Measurements from ENCODE around the gene CD163L1.
"Not testable (repeated sequence)": the region's sequence is repeated elsewhere in the genome, so short reads cannot be mapped to it uniquely, and the experiment has no call there.

The CD163L1 gene

DNA sequence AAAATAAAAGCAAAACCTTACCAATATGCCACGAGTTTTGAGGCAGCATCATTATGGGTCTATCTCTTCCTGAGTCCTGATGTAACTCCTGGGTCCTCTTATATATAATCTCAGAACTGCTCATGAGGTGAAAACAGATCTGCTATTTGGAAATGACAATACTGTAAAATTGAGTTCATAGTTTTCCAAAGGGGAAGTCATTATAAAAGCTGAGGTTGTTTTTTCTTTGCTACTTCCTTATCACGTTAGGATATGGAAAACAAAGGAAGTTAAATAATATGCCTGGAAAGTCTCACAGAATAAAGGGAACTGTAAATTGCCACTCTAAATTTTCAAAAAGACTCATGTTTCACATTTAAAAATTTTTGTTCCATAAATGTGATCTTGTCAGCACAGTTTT, at the start of gene CD163L1:
Gene CD163L1, minus strand, starts transcription at position 78 of the 400 bp plus-strand sequence. Its CDS starts 26 bp downstream, at position 52.
- in situ Hi-C loops (cut with MboI; ENCODE audit: low pct_unique_long_range_greater_than_20kb, low sequenced_read_pairs): no loop called here
- DNase-seq: peak; percentile 59

DNA sequence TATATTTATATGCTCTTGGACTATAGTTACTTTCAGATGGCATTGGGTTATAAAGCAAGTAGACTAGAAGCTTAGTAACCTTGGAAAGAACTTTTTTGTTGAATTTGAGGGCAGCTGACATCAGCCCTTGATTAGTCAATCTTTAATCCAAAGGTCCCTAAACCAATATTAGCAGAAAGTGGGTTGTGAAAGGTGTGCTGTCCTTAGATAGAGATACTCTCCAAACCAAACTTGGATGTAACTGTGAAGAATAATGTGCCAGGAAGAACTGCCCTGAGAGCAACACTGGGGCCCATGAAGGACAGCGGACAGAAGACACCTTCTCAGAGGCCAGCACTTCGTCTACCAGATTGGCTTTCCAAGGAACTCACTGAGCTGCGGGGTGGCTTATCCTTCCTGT, 49.1 kb upstream of the CD163L1 start:
- in situ Hi-C loops (cut with MboI; ENCODE audit: low pct_unique_long_range_greater_than_20kb, low sequenced_read_pairs): no loop called here

DNA sequence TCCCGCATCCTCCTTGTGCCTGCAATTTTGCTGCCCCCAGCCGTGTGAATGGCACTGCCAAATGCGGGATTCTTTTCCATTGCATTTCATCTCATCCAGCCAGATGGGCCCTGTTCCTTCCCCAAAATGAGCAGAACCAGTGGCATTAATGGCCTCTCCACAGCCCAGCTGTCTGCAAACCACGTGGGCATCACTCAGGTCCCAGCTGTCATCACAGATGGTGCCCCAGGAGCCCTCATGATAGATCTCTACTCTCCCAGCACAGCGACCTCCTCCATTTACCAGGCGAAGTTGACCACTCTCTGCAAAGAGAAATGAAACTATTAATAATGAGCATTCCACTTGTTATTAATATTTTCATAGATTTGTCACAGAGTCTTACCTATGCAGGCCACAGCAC, 42.6 kb upstream of the CD163L1 start:
- in situ Hi-C loops (cut with MboI; ENCODE audit: low pct_unique_long_range_greater_than_20kb, low sequenced_read_pairs): no loop called here
- DNase-seq: no peak

More for the DNA sequence above, 49.1 kb upstream of the CD163L1 start:
- no peak for DNase-seq

DNA sequence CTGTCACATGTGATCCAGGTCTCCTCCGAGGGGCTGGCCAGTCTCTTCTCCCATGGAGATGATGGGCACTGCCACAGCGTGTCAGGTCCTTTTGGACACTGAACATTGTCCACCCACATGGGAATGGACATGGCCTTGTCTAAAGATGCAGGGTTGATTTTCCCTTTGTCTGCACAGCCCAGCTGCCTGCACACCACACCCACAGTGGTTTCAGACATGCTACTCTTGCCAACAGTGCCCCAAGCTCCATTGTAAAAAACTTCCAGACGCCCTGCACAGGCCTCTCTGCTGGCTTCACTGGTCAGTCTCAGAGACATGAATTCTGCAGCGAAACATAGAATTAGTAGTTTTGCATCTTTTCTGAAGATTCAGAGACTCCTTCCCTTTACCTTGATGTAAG, 41.1 kb upstream of the CD163L1 start:
- no peak for DNase-seq
- in situ Hi-C loops (cut with MboI; ENCODE audit: low pct_unique_long_range_greater_than_20kb, low sequenced_read_pairs): no loop called here

DNA sequence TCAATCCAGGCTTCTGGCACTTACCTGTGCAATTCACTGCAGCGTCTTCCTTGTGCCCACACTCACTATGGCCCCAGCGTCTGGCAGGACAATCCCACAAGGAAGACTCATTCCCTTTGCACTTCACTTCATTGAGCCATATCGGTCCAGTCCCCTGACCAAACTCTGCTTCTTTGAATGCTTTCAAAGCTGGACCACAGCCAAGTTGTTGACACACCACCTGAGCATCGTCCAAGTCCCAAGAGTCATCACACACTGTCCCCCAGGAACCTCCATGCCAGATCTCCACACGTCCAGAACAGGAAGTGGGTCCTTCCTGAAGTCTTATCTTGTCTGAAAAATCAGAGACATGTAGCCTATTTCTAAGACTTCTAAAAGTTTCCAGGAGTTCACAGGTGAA, 39.4 kb upstream of the CD163L1 start:
- in situ Hi-C loops (cut with MboI; ENCODE audit: low pct_unique_long_range_greater_than_20kb, low sequenced_read_pairs): no loop called here
- DNase-seq: peak; percentile 6

DNA sequence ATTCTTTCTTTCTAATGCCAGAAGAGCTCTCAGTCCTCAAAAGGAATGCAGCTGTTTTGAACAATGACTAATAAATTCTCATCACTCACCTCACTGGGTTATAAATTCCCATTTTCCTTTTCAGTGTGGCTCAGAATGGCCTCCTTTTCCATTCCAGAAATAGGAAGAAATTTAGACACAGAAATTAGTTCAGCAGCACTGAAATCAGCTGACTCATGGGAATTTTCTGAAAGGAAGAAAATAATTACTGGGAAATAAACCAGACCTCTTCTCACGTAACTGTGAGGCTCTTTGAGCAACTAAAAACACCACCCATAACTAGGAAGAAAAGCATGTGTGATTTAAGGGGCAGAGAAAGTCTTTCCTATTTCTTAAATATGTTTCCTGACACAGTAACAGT, 35.8 kb upstream of the CD163L1 start:
- in situ Hi-C loops (cut with MboI; ENCODE audit: low pct_unique_long_range_greater_than_20kb, low sequenced_read_pairs): no loop called here

DNA sequence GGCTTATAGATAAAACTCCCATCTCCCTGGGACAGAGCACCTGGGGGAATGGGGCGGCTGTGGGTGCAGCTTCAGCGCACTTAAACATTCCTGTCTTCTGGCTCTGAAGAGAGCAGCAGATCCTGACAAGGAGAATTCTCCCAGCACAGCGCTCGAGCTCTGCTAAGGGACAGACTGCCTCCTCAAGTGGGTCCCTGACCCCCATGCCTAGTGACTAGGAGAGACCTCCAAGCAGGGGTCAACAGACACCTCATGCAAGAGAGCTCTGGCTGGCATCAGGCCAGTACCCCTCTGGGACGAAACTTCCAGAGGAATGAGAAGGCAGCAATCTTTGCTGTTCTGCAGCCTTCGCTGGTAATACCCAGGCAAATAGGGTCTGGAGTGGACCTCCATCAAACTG, 28.1 kb upstream of the CD163L1 start:
- DNase-seq: no peak
- in situ Hi-C loops (cut with MboI; ENCODE audit: low pct_unique_long_range_greater_than_20kb, low sequenced_read_pairs): loop anchor here (25.0 kb wide), 1 partner anchor 260 kb away; no protein-coding TSS in a partner anchor

More for the DNA sequence above, 35.8 kb upstream of the CD163L1 start:
- DNase-seq: no peak

DNA sequence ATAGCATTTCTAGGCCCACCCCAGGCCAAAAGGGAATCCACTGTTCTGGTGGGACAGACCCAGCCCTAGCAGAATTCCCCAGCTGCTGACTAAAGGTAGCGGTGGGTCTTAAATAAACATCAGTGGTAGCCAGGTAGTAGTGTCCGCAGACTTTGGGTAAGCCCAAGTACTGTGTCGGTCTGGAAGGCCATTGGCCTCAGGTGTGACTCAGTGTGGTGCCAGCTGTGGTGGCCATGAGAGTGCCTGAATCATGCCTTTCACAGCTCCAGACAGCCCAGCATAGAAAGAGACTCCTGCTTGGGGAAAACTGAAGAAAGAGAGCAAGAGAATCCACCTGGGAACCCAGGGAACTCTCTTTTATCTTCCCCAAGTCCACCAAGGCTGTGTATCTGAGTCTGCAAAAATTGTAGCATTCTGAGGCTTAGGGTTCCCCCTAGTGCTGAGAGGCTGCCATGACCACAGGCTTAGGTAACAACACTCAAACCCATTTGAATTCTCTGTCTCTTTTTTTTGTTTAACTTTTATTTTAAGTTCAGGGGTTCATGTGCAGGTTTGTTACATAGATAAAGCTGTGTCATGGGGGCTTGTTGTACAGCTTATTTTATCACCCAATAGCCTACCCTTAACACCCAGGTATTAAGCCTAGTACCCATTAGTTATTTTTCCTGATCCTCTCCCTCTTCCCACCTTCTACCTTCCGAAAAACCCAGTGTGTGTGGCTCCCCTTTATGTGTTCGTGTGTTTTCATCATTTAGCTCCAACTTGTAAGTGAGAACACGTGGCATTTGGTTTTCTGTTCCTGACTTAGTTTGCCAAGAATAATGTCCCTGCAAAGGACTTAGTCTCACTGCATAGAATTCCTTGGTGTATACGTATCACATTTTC, 16.7 kb upstream of the CD163L1 start:
- DNase-seq: peak; percentile 69
- in situ Hi-C loops (cut with MboI; ENCODE audit: low pct_unique_long_range_greater_than_20kb, low sequenced_read_pairs): loop anchor here (25.0 kb wide), 1 partner anchor 248 kb away; no protein-coding TSS in a partner anchor

DNA sequence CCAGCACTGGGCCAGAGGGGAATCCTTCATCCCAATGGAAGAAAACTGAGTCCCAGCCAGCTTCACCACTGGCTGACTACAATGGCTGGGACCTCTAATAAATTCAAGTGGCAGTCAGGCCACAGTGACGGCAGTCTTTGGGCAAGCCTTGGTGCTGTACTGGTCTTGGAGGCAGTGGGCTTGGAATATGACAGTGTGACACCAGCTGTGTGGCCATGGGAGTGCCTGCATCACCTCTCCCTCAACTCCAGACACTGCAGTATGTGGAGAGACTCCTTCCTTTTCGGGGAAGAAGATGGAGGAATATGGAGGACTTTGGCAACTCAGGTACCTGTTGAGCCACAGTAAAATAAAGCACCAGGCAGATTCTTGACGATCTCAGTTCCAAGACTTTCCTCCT, 16.0 kb upstream of the CD163L1 start:
- in situ Hi-C loops (cut with MboI; ENCODE audit: low pct_unique_long_range_greater_than_20kb, low sequenced_read_pairs): loop anchor here (25.0 kb wide), 1 partner anchor 248 kb away; no protein-coding TSS in a partner anchor
- DNase-seq: no peak

DNA sequence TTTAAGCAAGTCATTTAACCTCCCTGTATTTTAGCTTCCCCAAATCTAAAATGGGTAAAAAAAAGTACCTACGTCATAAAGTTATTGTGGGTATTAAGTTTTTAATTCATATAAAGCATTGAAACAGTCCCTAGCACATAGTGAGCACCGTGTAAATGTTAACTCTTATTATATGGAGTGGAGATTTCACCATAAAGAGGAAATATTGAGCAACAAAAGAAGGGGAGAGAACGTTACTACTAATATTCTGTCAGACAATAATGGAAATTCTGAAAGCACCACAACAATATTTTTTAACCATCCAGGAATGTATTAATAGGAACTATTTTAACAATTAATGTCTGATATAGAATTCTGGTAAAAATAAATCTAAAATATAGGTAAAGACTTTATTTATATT, 7.8 kb upstream of the CD163L1 start:
- DNase-seq: no peak
- in situ Hi-C loops (cut with MboI; ENCODE audit: low pct_unique_long_range_greater_than_20kb, low sequenced_read_pairs): loop anchor here (25.0 kb wide), 1 partner anchor 239 kb away; no protein-coding TSS in a partner anchor

DNA sequence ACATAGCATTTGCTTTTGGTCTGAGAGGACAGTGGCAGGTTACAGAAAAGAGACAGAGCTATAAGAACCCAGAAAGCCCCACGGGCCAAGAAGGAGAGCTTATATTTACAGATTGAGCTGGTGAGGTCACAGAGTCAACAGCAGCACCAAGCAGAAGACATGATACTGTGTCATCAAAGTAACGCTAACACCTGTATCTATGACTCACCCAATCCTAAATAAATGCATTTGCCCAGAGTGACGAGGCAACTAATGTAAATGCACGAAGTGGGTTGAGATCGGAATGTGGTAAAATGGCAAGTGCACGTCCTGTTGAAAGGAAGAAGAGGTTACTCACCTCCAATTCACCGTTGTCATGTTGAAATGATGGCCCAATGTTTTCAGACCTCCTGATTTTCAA, 6.7 kb upstream of the CD163L1 start:
- no peak for DNase-seq
- in situ Hi-C loops (cut with MboI; ENCODE audit: low pct_unique_long_range_greater_than_20kb, low sequenced_read_pairs): loop anchor here (25.0 kb wide), 1 partner anchor 238 kb away; no protein-coding TSS in a partner anchor

DNA sequence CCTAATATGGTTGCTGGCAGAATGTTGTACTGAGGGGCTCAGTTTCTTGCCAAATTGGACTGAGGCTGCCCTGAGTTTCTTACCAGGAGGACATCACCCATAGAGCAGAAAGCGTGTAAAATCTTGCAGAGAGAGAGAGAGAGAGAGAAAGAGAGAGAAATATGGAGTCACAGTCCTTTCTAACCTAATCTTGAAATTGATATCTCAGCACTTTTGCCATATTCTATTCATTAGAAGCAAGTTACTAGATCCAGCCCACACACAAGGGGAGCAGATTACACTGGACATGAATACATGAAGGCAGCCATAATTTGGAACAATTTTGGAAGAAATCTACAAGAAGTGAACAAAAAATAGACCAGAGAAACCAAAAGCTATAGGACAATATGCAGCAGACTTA, 4.1 kb upstream of the CD163L1 start:
- no peak for DNase-seq
- in situ Hi-C loops (cut with MboI; ENCODE audit: low pct_unique_long_range_greater_than_20kb, low sequenced_read_pairs): no loop called here

DNA sequence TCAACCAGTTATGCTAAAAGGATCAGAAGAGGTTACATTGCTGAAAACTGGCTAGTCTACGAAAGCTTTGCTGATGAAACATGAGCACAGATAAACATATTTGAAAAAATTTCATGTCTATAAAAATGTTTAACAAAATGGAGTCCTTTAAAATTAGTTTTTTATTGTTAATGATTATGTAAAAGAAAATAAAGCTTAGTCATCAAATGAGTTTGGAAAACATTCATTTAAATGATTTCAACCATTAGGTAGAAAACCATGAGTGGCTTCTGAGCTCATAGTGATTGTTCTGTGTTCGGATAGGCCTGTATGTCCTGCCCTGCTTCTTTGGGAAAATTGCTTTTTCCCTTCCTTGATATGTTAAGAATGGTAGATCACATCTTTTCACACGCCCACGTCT, 584 bp upstream of the CD163L1 start:
- DNase-seq: no peak
- in situ Hi-C loops (cut with MboI; ENCODE audit: low pct_unique_long_range_greater_than_20kb, low sequenced_read_pairs): no loop called here

DNA sequence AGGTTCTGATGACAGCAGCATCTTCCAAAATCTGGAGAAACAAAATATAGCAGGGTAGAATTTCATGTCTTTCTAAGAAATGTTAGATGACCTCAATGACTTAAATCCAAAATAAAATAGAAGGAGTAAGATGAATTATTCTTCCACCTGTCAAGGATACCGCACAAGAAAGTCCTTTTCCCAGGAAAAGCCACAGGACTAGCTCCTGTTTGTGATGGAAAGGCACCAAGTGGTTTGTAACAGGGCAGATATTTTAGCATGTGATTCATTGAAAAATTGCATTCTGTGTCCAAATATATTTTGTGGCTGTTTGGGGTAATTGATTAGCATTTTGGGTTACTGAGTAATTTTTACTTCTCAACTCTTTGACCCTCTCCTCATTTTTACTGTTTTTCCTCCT, 2.7 kb downstream of the CD163L1 start:
- DNase-seq: no peak
- in situ Hi-C loops (cut with MboI; ENCODE audit: low pct_unique_long_range_greater_than_20kb, low sequenced_read_pairs): no loop called here

DNA sequence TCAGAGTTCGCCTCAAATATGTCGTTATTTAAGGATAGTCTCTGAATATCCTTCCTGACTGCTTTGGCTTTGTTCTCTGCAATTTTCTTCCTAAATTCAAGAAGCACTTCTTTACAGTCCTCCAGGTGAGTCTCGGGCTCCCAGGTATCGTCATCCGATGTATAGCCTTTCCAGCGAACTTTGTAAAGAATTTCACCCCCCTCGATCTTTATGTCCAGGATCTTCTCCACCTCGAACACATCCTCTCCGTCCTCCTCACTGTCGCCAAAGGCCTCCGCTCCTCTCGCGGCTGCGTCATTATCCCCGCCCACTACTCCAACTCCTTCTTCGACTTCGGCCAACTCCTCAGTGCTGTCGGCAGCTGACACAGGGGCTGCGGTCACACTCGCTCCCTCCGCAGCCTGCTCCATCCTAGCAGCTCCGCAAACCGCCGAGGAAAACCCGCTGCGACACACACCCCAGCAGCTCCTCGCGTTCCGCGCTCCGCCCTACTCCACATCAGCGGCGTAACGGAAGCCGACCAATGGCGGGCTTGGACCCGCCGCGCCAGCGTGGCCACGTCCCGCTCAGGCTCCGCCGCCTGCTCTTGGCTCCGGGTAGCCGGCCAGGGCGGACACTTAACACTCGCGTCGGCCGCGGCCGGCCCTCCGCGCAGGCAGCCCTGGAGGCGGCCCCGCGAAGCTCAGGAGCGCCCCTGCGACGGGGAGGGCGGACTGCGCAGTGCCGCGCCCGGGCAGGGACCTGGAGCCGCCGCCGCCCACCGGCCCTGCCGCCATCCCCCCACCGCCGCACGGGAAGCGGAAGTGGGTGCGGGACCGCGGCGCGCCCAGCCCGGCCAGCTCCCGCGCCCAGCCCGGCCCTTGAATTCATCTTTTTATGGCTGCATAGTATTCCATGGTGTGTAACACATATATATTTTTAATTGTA, 4.1 kb downstream of the CD163L1 start:
- in situ Hi-C loops (cut with MboI; ENCODE audit: low pct_unique_long_range_greater_than_20kb, low sequenced_read_pairs): no loop called here
- DNase-seq: no peak

DNA sequence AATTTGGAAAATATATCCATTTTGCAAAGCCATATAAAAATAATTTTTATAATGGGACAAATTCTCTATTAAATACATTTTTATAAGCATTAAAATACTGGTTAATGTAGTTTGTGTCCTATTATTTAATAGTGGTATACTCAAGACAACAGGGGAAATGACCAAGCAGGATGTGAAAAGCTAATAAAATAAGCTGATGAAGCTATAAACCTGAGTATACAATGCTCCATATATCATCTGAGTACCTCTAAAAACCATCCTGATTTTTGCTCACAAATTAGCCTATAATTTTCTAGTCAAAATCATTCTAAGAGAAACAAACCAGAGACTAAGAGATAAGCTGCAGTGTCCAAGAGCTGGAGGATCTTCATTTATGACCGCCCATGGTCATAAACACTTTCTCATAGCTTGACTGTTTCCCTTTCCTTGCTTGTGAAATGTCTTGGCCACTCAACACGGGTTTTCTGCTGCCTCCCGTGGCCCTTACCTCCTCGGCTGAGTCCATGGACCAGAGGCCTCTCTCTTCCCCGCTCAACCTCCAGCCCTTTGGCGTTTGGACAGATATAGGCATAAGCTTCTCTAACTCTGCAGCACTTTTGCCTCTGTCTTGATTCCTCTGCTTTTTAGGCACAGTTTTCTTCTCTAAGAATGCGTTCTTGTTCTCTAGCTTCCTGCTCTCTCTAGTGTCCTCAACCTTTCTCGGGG, 5.5 kb downstream of the CD163L1 start:
- DNase-seq; in situ Hi-C loops (cut with MboI; ENCODE audit: low pct_unique_long_range_greater_than_20kb, low sequenced_read_pairs): not testable (repeated sequence)

DNA sequence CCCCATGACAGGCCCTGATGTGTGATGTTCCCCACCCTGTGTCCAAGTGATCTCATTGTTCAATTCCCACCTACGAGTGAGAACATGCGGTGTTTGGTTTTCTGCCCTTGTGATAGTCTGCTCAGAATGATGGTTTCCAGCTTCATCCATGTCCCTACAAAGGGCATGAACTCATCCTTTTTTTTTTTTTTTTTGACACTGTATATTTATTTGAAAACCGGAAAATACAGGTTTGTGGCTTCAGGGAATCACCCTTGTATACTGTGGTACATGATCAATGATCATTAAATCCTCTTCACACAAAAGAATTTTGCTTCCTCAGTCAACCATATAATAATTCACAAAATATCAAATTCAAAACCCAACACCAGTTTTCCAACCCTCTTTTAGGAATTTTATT, 6.5 kb downstream of the CD163L1 start:
- DNase-seq; in situ Hi-C loops (cut with MboI; ENCODE audit: low pct_unique_long_range_greater_than_20kb, low sequenced_read_pairs): not testable (repeated sequence)

DNA sequence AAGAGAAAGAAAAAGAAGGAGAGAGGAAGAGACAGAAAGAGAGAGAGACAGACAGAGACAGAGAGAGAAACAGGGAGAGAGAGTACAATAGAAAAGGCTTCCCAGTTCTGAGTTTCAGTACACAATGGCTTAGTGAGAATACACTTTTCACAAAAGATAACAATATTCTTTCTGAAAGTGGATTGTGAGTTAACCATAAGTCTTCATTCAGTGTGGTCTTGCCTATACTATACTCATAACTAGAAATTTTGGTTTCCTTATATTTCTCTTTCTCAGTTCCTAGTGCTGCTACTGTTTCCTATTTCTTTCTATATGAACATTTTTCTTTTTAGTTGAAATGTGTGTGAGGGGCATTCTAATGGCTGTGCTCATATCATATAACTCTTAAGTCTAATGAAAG, 9.3 kb downstream of the CD163L1 start:
- in situ Hi-C loops (cut with MboI; ENCODE audit: low pct_unique_long_range_greater_than_20kb, low sequenced_read_pairs): no loop called here
- DNase-seq: no peak

DNA sequence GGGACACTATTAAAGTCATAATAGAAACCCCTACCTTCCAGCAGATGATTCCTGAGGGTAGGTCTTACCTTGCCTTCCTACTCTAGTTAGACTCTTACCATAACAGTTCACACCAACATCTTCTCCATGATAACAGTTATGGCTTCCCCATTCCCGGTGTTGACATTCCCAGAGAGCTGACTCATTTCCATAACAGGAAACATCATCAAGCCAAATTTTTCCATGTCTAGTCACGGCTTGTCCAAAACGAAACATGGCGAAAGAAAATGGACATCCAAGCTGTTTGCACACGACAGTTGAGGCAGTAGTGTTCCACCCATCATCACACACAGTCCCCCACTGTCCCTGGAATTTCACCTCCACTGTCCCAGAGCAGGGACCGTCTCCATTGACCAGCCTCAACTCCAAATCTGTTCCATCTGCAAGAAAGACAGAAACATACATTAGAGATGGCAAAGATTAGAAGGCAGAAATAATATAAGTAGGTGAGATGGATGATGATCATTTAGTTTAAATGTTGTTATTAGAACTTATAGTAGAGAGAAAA, 10.6 kb downstream of the CD163L1 start:
- DNase-seq: no peak
- in situ Hi-C loops (cut with MboI; ENCODE audit: low pct_unique_long_range_greater_than_20kb, low sequenced_read_pairs): no loop called here

Data from KBM-7 (cell line).